D721Med (cell line): ENCODE data around the gene PIK3R2.
A peak's percentile ranks its signal among the peaks of the same experiment; 100 is the strongest.

Experiments used
- DNase-seq: peaks from one replicate; pipeline ENCODE4 v3.0.0; 2011; ENCODE audit warnings: low spot score; ENCODE audit not compliant: insufficient read length
- FAIRE-seq: peaks from 2 replicates; lab custom pipeline; 2011; peaks lifted over from hg19 to GRCh38; lab: Jason Lieb, UNC
- TF ChIP-seq, protein P1 (sequence below): IDR thresholded peaks from 2 replicates; pipeline ENCODE4 v1.5.1; 2012; ENCODE audit warnings: mild to moderate bottlenecking, control low read depth; ENCODE audit not compliant: insufficient read depth; ENCODE audit errors: missing control alignments

PIK3R2 gene

DNA sequence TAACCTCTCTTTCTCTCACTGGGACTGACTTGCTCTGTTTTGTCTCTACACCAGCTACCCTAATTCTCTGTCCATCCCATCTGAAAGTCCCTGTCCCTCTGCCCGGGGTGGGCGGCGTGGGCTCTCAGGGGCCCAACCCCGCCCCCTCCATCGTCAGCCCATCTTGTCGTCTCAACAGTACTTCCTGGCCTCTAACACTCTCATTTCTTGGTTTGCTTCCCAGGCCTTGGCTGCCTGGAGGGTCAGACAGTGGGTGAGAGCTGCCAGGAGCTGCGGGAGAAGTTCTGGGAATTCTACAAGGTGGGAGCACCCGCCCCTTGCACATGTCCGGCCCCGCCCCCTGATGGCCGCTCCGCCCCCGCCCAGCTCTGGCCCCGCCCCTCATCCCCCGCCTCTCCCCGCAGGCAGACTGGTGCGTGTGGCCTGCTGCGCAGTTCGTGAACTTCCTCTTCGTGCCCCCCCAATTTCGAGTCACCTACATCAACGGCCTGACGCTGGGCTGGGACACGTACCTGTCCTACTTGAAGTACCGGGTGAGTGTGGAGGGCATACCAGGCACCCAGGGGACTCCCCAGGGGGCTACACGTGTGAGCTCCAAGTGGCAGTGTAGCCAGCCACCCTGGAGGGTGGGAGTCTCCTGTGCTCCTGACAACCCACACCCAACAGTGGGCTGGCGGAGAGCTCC is 41.7 kb downstream of the PIK3R2 start:
- TF ChIP-seq, protein P1, sequence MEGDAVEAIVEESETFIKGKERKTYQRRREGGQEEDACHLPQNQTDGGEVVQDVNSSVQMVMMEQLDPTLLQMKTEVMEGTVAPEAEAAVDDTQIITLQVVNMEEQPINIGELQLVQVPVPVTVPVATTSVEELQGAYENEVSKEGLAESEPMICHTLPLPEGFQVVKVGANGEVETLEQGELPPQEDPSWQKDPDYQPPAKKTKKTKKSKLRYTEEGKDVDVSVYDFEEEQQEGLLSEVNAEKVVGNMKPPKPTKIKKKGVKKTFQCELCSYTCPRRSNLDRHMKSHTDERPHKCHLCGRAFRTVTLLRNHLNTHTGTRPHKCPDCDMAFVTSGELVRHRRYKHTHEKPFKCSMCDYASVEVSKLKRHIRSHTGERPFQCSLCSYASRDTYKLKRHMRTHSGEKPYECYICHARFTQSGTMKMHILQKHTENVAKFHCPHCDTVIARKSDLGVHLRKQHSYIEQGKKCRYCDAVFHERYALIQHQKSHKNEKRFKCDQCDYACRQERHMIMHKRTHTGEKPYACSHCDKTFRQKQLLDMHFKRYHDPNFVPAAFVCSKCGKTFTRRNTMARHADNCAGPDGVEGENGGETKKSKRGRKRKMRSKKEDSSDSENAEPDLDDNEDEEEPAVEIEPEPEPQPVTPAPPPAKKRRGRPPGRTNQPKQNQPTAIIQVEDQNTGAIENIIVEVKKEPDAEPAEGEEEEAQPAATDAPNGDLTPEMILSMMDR, result no peak
- peak; percentile 21 for DNase-seq
- no peak for FAIRE-seq

DNA sequence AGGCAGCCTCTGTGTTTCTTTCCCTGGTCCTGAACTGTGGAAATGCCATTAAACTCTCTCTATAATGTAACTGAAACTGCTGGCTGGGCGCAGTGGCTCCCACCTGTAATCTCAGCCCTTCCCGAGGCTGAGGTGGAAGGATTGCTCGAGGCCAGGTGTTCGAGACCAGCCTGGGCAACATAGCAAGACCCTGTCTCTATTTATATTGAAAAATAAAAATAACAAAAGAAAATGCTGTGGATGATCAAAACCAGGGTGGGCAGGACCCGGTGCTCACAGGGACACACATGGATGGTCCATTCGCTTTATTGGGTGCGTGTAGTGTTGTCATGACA is 43.5 kb downstream of the PIK3R2 start:
- DNase-seq (no peak), FAIRE-seq (no peak)
- TF ChIP-seq, protein P1, result no peak

DNA sequence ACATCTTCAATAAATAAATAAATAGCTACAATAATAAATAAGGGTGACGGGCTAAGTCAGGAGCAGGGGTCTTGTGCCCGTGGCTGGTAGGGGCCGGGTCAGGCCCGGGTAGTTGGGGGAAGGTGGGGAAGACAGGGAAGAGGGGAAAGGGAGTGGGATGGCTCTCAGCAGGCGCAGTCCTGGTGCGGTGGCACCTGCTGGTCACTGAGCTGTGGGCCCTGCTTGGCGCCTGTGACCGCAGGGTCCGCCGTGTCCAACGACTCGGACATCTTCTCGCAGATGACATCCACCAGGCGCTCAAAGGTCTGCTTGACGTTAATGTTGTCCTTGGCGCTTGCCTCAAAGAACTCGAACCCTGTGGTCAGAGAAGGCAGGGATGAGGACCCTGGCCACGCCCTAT is 44.3 kb downstream of the PIK3R2 start:
- DNase-seq (no peak), FAIRE-seq (no peak)
- TF ChIP-seq, protein P1, result no peak

DNA sequence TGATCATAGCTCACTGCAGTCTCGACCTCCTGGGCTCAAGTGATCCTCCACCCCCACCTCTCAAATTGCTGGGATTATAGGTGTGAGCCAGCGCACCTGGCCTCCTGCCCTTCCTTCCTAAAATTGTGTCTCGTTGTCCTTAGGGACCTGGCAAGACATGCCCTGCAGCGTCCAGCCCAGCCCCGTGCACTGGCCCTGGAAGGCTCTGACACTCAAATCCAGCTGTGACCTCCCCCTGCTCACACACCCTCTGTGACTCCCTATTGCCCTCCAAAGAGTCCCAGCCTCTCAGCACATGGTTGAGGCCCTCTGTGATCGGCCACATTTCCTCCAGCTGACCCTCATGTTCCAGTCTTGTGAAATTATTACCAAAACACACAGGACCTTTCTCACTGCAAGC is 45.0 kb downstream of the PIK3R2 start:
- DNase-seq (no peak), FAIRE-seq (no peak)
- TF ChIP-seq, protein P1, result no peak

DNA sequence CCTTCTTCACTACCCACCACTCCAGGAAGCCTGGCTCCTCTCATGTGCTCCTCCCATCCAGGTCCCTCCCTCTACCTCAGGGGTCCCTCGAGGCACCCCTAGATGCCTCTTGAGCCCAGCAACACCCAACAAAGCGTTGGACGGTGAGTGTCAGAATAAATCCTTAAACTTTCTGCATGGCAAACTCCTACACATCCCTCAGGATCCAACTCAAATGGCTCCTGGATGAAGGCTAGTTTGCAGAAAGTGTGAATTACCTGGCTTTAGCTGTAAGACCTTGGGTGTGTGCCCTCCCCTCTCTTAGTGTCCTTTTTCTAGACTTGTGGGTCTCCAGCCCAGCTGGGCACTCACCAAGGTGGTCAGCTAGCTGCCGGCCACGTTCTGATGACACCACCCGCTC is 45.4 kb downstream of the PIK3R2 start:
- TF ChIP-seq, protein P1, result no peak
- FAIRE-seq, result no peak

DNA sequence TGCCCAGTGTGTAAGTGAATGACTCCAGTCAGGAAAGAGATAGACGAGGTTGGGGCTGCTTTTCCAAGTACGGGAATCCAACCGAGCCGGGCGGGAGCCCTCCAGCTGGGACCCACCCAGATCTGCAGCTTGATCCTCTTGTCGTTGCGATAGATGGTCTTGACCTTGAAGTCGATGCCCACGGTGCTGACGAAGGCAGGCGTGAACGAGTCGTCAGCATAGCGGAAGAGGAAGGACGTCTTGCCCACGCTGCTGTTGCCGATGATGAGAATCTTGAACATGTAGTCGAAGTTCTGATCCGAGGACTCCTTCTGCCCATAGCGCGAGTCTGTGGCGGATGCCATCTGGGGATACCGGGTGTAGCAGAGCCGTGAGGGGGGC is 49.4 kb downstream of the PIK3R2 start:
- no peak for FAIRE-seq
- TF ChIP-seq, protein P1, result no peak
- no peak for DNase-seq

More for the DNA sequence above, 45.4 kb downstream of the PIK3R2 start:
- no peak for DNase-seq

DNA sequence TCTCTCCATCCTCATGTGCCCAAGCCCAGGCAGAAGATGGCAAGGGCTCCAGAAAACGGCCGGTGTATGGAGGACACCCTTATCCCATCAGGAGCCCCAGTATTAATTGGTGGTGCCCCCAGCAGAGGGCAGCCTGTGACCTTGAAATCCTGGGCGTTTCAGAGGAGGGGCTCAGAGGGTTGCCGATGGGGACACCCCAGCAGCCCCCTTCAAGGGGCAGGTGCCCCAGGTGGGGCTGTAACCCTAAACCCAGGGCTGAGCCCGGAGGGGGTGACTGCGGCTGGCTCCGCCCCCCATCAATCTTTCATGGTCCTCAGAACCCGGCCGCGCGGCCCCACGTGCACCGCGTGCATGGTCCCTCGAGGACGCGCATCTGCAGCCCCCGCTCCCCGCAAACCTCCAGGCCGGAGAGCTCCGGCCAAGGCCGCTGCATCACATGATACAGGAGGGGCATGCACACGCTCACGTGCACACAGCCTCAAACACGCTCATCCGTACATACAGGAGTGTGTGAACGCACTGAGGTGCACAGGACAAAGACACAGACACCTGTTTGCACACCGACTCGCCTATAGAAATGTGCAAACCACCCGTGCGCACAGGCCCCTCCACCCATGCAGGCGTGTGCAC is 49.9 kb downstream of the PIK3R2 start:
- TF ChIP-seq, protein P1, result peak; percentile 39
- peak; percentile 21 for DNase-seq
- no peak for FAIRE-seq
